Hepatic stellate cell (primary cell): ENCODE measurements around the gene ST8SIA5.

Source experiments
- DNase-seq: peaks from one replicate; pipeline ENCODE4 v3.0.0; 2011; ENCODE audit warnings: low spot score

Gene ST8SIA5

GRCh38 chr18:46628206-46628605, 128.6 kb downstream of the ST8SIA5 start:
- no peak for DNase-seq

GRCh38 chr18:46627136-46627535, 129.7 kb downstream of the ST8SIA5 start:
- no peak for DNase-seq

- DNase-seq, result no peak
Measured at GRCh38 chr18:46625069-46625468, 131.8 kb downstream of the ST8SIA5 start.

GRCh38 chr18:46624127-46624526, 132.7 kb downstream of the ST8SIA5 start:
- DNase-seq, result no peak

- DNase-seq, result no peak
Measured at GRCh38 chr18:46623541-46623940, 133.3 kb downstream of the ST8SIA5 start.

- no peak for DNase-seq
Measured at GRCh38 chr18:46622999-46623398, 133.9 kb downstream of the ST8SIA5 start.

DNA sequence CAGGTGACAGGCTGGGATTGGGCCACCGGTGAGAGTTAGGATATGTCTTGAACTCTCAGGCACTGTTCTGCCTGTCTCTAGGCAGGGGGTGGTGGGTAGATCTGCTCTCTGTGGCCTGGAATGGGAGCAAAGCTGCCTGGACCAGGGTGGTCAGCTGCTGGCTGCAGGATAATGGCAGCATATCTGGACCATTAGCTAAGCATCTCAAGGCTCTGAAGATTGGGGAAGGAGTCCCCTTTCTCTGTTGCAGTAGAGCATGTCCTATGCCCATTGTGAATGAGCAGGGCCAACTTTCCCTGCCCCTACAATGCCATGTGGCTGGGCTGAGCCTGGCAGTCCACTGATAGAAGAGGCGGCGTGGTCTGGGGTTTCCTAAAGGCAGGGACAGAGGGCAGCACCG, 134.4 kb downstream of the ST8SIA5 start:
- no peak for DNase-seq

DNA sequence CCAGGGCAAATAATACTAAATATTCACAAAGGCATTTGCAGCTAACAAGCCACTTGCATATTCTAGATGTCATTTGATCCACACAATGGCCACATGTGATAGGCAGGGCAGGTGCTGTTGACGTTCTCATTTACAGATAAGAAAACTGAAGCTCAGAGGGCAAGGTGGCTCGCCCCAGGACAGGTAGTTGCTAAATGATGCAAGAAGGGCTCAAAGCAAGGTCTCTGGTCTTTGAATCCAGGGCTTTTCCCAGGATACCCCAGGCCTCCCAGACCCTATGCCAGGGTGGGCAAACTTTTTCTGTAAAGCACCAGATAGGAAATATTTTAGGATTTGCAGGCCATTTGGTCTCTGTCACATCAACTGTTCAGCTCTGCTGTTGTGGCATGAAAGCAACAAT, 135.0 kb downstream of the ST8SIA5 start:
- DNase-seq, result no peak

- DNase-seq, result no peak
Measured at GRCh38 chr18:46621111-46621766, 135.6 kb downstream of the ST8SIA5 start.

DNA sequence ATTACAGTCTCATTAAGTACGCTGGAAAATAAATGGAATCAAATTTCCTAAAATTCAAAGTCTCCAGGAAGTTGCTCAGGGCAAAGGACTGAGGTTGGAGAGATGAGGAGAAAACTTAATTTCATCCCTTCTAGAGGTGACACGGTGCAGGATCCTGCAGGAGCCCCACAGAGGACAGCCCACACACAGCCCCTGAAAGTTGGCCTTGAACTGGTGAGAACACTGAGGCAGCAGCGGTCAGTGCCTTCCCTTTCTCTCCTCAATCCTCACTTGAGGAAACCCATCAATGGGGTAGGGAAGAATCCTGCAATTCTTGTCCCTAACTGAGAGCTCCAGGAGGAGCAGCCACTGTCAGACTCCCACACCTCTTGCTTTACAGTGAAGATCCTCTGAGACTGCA, 137.3 kb downstream of the ST8SIA5 start:
- no peak for DNase-seq
